ENCODE data around the gene SNRNP27. TPM values are rescaled to one million over a fixed set of nuclear protein-coding genes. Genes with fewer than 3 reads are reported as not detected.

The SNRNP27 gene
- total and polyA plus RNA-seq, 9 of the 15 experiments (the other 6 are each of a cell fraction or from before 2014, with no cell fraction given), result 29.2 to 102 (median 65.7) TPM

- TF ChIP-seq ETV6 (IDR thresholded peaks at IDR 0.05; ENCODE audit: borderline replicate concordance in 1 of 2, low read depth in 2 of 2, low read length in 1 of 2) (0 out of 4 replicates have a peak, but pooled peaks of 1 of the 2 experiments have one; percentile 30), ETV6 (CRISPR knock-in tag; IDR thresholded peaks at IDR 0.05; ENCODE audit: borderline replicate concordance) (no peak), BRD9 (IDR thresholded peaks at IDR 0.05; ENCODE audit: low read depth, partially characterized antibody) (peak; percentile 69), L3MBTL2 (IDR thresholded peaks at IDR 0.05) (0 out of 2 replicates have a peak, but pooled peaks have one; percentile 11), E2F4 (CRISPR knock-in tag; IDR thresholded peaks at IDR 0.05; ENCODE audit: low read depth) (no peak), HSF4 (CRISPR knock-in tag; IDR thresholded peaks at IDR 0.05; ENCODE audit: borderline replicate concordance) (no peak), PBX2 (CRISPR knock-in tag; IDR thresholded peaks at IDR 0.05; ENCODE audit: low read depth) (no peak), PBX2 (tag; conservative IDR thresholded peaks at IDR 0.05; ENCODE audit: low read depth) (0 out of 2 replicates have a peak, but pooled peaks have one; percentile 34), KLF16 (IDR thresholded peaks at IDR 0.05) (no peak), ZNF740 (CRISPR knock-in tag; IDR thresholded peaks at IDR 0.05) (no peak), ZNF740 (tag; IDR thresholded peaks at IDR 0.05) (0 out of 4 replicates have a peak, but pooled peaks of 1 of the 2 experiments have one; percentile 22), RCOR1 (IDR thresholded peaks at IDR 0.05; ENCODE audit: borderline replicate concordance in 1 of 2, low read depth in 2 of 2, low read length in 2 of 2) (peak in 1 of 2 experiments; percentile 82; a peak in 2 of 4 replicates), HDAC3 (IDR thresholded peaks at IDR 0.05; ENCODE audit: borderline replicate concordance, partially characterized antibody) (peak; percentile 51), STAT5A (IDR thresholded peaks at IDR 0.05; ENCODE audit: borderline replicate concordance, low read length) (0 out of 2 replicates have a peak, but pooled peaks have one; percentile 9), RBFOX2 (IDR thresholded peaks at IDR 0.05; ENCODE audit: low read depth, low read length) (peak; percentile 56), NFE2L1 (tag; IDR thresholded peaks at IDR 0.05; ENCODE audit: borderline replicate concordance, low read depth) (no peak), DIDO1 (tag; IDR thresholded peaks at IDR 0.05; ENCODE audit: low read depth) (no peak), ASH1L (IDR thresholded peaks at IDR 0.05; ENCODE audit: borderline replicate concordance, low read depth, partially characterized antibody) (no peak), TEAD4 (IDR thresholded peaks at IDR 0.05; ENCODE audit: low read length) (peak; percentile 36; the same call in 1 of the 2 replicates), TEAD4 (CRISPR knock-in tag; IDR thresholded peaks at IDR 0.05; ENCODE audit: borderline replicate concordance) (no peak), TAF9B (IDR thresholded peaks at IDR 0.05; ENCODE audit: partially characterized antibody) (peak; percentile 60), TBL1XR1 (IDR thresholded peaks at IDR 0.05; ENCODE audit: low read length in 2 of 2) (peak in 1 of 2 experiments; percentile 42; a peak in 1 of 4 replicates), NFE2 (IDR thresholded peaks at IDR 0.05; ENCODE audit: low read depth) (peak; percentile 83), C11orf30 (IDR thresholded peaks at IDR 0.05; ENCODE audit: low read depth) (peak; percentile 84)
Measured at GRCh38 chr2:69933839-69934613, 40.3 kb downstream of the SNRNP27 start (continued).
